T47D (cell line): ENCODE data around the gene CLCN1.

Experiments
- DNase-seq, 2 experiments: peaks; one replicate each; pipeline versions ENCODE4 v3.0.0 to v3.0.0-alpha.2; 2011 to 2012; ENCODE audit warnings: low read depth in 1 of 2, low spot score in 1 of 2
- JUND ChIP-seq: IDR thresholded peaks from 2 replicates; pipeline ENCODE4 v1.6.1; 2012; ENCODE audit warnings: low read depth
- in situ Hi-C: cut with HindIII; loops from 2 replicates; pipeline ENCODE4 v1.10.0; 2016; ENCODE audit warnings: low sequenced_read_pairs, low pct_unique_long_range_greater_than_20kb

The CLCN1 gene

DNA sequence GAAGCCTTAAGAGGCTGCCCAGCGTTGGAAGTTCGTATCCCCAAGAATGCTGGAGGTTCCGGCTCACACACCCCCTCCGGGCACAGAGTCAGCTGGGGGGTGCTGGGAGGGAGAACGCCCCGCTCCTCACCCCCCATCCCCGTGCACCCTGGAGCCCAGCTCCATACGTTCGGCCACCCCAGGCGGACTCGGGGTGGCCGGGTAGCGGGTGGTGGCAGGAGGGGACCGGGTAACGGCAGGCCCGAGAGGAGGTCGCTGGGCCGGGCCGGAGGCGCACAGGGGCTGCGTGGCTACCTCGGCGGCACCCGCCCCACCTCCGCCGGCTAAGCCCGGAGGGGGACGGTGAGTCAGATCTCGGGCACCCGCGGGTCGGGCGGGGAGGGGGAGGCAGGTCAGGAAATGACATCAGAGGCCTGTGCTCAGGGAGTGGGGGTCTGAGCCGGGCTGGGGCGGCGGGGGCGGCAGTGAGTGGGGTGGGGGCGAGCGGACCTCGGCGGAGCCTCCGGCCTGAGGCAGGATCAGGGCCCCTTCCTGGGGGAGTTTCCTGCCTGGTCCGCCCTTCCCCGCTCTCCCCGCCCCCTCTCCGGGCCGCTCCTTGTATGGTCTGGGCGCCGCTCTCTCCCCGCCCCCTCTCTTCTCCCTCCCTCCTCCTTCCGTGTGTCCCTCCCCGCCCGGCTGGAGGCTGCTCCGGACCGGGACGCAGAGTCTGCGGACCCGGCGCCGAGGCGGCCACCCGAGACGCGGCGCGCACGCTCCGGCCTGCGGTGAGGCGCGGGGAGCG is 64.9 kb downstream of the CLCN1 start, which contains the start of gene ZYX:
Gene ZYX, plus strand, starts transcription at position 700 of the 781 bp plus-strand sequence. CDS start 227 bp downstream, outside the sequence.
- in situ Hi-C loops = no loop called here
- TF ChIP-seq JUND = no peak
- DNase-seq = peak; percentile 86 to 87

DNA sequence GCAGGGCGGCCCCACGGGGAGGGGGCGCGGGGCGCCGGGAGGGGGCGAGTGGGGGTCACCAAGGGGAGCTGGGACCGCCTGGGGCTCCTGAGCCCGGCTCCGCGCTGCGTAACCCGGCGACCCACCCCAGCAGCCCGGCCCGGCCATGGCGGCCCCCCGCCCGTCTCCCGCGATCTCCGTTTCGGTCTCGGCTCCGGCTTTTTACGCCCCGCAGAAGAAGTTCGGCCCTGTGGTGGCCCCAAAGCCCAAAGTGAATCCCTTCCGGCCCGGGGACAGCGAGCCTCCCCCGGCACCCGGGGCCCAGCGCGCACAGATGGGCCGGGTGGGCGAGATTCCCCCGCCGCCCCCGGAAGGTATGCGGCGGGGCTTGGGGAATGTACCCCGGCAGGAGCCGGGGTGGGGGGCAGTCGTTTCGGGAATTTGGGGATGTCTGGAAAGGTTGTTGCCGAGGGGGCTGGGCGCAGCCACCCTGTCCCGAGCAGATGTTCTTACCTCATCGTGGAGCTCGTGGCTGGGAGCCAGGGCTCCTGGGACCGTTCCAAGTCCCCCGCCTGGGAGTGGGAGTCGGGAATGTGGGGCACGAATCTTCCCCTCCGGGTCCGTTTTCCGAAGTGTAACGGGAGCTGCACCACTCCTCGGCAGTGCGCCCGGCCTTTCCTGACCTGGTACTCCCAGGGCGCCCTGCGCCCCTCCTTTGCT is 65.7 kb downstream of the CLCN1 start:
- DNase-seq = peak in 1 of 2 experiments; percentile 18
- no peak for TF ChIP-seq JUND
- in situ Hi-C loops = no loop called here

DNA sequence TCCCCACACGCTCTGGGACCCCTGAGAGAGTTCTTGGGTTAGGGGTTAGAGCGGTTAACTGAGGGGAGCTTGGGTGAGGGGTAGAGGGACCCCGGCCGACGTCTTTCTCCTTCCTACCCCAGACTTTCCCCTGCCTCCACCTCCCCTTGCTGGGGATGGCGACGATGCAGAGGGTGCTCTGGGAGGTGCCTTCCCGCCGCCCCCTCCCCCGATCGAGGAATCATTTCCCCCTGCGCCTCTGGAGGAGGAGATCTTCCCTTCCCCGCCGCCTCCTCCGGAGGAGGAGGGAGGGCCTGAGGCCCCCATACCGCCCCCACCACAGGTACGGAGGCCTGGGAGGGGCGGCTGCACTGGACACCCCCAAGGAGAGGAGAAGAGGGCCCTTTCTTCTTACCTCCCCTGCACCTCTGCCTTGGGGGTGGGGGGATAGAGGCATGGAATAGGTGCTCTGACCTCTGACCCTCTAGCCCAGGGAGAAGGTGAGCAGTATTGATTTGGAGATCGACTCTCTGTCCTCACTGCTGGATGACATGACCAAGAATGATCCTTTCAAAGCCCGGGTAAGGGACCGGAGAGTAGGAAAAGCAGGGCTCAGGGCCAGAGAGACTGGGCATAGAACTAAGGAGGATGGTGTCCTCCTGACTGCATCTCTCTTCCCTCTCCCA is 66.3 kb downstream of the CLCN1 start:
- no peak for DNase-seq
- in situ Hi-C loops = no loop called here
- TF ChIP-seq JUND = no peak

DNA sequence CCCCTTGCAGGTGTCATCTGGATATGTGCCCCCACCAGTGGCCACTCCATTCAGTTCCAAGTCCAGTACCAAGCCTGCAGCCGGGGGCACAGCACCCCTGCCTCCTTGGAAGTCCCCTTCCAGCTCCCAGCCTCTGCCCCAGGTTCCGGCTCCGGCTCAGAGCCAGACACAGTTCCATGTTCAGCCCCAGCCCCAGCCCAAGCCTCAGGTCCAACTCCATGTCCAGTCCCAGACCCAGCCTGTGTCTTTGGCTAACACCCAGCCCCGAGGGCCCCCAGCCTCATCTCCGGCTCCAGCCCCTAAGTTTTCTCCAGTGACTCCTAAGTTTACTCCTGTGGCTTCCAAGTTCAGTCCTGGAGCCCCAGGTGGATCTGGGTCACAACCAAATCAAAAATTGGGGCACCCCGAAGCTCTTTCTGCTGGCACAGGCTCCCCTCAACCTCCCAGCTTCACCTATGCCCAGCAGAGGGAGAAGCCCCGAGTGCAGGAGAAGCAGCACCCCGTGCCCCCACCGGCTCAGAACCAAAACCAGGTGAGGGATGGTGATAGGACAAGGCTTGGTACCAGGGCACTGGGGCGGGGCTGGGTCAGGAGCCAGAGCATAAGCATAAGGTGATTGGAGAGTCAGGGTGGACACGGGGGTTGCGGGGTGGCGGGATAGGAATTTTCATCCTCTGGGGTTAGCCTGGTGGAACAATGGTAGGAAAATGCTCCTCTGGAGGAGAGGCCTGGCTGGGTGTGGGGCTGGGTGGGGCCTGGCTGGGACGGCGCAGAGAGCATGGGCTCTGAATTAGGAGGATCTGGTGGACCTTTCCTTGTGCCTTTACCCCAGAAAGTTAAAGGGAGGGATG is 67.1 kb downstream of the CLCN1 start:
- DNase-seq = no peak
- in situ Hi-C loops = no loop called here
- TF ChIP-seq JUND = no peak

DNA sequence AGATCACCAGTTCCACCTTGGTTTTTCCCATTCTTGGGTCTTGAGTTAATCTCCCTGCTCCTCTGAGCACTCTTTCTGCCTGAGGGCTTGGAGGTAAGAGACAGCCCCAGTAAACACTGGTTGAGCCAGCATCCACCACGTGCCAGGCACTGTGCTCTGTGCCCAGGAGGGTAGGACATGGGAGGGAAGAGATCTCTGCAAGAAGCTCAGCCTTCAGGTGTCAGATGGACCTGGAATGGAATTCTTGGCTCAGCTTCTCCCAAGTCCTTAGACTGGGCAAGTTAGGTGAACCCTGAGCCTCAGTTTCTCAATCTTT is 67.7 kb downstream of the CLCN1 start:
- TF ChIP-seq JUND = no peak
- no peak for DNase-seq
- in situ Hi-C loops = no loop called here

DNA sequence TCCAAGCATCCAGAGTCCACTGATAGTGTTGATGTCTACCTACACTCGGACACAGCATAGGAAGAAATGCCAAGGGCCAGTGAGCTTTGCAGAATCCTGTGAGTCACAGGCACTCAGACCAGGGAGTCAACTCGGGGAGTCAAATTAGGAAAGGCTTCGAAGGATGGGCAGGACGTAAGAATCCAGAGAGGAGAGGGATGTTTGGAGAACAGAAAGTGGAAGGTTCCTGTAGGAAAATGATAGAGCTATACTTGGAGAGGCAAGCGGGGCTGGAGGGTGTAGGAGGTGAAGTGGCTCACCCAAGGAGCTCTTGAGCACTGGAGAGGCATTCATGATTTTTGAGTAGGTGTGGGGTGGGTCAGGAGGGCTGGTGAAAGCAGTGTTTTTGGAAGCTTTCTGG is 68.2 kb downstream of the CLCN1 start:
- TF ChIP-seq JUND = no peak
- DNase-seq = no peak
- in situ Hi-C loops = no loop called here

DNA sequence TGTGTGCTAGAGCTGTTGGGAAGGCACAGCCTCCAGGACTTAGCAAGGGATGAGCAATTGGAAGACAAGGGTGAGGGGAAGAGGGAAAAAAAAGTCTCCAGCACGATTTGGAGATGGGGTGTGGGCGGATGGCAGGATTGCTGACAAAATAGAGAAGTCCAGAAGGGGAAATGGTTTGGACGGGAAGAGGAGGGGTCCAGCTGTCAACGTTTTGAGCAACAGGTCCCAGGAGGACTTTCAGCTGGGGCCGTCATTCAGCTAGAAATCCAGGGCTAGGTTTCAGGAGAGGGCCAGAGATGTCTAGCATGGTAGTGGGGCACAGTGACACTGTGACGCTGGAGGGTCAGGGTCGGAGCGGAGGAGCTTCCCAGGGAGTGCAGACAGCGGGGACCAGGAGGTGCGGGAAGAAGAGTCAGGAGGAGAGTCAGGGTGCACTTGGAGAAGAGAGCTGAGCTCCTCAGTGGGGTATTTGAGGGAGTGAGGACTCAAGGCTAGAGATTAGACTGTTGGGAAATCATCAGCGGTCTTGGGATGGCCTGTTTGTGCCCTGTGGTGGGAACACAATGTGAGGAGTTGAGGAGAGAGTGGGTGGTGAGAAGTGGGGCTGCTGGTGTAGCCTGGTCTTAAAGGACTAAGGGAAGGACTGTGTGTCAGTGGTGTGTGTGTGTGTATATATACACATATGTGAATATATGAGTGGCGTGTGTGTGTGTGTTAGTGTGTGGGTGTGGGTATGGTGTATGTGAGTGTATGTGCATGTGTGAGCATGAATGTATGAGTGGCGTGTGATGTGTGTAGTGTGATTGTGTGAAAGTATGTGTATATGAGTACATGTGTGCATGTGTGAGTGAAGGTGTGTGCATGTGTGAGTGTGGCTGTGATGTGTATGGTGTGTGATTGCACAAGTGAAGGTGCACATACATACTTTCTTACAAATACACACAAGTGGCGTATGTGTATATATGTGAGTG is 69.0 kb downstream of the CLCN1 start:
- DNase-seq = no peak
- in situ Hi-C loops = no loop called here
- TF ChIP-seq JUND = no peak

DNA sequence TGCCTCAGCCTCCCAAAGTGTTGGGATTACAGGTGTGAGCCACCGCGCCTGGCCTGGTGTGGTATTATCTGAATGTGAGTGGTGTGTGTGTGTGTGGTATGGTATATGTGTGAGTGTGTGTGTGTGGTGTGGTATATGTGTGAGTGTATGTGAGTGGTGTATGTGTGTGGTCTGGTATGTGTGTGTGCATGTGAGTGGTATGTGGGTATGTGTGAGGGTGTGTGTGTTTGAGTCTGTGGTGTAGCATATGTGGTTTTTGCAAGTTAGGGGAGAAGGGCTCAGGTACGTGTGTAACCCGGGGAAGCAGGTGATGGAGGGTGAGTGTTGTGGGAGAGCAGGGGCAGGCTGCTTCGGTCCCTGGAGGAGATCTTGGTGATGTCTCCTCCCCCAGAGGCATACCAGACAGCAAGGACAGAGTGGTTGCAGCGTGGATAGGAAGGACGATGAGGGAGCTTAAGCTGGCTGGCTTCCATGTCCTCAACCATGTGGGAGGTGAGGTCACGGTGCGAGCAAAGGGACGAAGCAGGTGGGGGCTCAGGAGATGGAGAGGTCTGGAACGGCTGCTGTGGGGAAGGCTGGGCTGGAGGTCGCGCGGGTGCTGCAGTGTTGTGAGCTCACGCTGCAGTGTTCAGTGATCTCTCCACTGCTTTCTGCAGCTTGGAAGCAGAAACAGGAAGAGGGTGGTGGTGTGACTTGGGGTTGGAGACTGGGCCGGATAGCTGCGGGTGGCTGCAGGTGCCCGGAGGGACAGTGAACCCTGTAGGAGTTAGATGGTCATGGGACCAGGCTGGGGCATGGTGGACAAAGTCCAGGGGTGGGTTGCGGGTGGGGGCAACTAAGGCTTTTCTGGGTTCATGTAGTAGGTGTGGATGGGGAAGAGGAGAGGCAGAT is 70.2 kb downstream of the CLCN1 start:
- no peak for TF ChIP-seq JUND
- in situ Hi-C loops = no loop called here

DNA sequence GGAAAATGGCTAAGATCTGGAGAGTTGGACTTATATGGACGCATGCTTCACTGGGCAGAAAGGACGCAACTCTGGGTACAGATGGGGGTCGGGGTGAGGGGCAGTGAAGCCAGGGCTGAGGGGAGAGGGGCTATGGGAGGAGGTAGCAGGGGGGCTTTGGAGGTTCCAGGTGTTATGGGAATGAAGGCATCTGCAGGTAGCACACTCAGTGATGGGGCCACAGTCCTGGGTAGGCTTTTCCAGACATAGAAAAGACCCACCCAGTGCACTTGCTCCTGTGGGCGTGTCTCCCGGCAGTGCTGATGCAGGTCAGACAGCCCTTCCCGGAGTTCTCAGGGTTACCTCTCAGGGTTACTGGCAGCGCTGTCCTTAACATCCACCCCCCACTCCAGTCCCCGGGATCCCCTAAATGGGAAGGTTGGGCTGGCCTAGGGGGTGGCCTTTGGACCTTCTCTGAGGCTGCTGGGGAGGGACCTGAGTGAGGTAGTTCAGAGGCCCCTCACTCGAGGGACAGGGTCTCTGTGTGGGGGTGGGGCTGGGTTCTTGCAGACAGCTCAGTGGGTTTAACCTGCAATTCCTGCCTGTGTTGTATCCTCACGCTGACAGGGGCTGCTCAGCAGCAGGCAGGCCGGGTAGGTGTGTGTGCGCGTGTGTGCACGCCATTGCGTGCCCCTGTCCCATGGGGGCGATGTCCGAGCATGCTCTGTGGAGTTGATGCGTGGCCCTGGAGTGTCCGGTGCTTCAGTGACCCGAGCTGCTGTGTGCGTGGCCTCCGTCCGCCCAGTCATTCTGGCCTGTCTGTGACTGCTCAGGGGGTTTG is 71.5 kb downstream of the CLCN1 start:
- DNase-seq = no peak
- in situ Hi-C loops = no loop called here
- no peak for TF ChIP-seq JUND

More for the DNA sequence above, 70.2 kb downstream of the CLCN1 start:
- DNase-seq = no peak

DNA sequence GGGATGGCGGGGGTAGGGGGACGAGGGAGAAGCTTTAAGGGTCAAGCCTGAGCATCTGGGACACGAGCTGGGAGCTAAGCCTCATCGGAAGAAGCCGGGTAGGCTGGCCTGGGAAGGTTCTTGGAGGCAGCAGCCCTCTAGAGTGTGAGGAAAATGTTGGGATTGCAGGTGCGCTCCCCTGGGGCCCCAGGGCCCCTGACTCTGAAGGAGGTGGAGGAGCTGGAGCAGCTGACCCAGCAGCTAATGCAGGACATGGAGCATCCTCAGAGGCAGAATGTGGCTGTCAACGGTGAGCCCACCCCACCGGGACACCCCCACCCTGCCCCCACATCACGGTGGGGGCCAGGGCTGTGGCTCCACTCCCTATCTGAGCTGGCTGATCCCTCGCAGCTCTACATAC is 72.1 kb downstream of the CLCN1 start:
- in situ Hi-C loops = no loop called here
- no peak for DNase-seq
- no peak for TF ChIP-seq JUND
